PC-3 (cell line): ENCODE measurements around the gene CYTIP.

ENCODE experiments used
- EZH2phosphoT487 ChIP-seq: fragments of 300-600 bp; sonication (generic); IDR thresholded peaks from 2 replicates; pipeline ENCODE4 v1.6.1; 2018; ENCODE audit warnings: mild to moderate bottlenecking, antibody characterized with exemption, low read length, borderline replicate concordance
- TF ChIP-seq, protein P1 (sequence below): fragments of 300-600 bp; sonication (generic); conservative IDR thresholded peaks from 2 replicates; pipeline ENCODE4 v1.5.1; 2017; ENCODE audit warnings: antibody characterized with exemption, low read depth, mild to moderate bottlenecking, low read length

DNA sequence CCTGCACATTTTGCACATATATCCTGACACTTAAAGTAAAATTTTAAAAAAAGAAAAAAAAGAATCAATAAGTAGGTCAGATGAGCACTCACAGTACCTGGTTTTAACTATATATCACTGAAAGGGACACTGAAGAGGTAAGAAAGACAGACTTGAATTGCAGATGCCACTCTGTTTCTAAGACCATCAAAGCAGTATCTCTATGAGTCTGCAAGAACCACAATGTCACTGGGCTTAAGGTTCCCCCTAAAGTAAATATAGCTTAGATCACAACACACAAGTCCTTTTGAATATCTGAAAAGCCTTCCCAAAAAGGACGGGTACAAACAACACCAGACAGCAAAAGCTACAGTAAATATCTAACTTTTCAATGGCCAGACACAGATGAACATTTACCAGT is 57.6 kb downstream of the CYTIP start:
- TF ChIP-seq, protein P1, sequence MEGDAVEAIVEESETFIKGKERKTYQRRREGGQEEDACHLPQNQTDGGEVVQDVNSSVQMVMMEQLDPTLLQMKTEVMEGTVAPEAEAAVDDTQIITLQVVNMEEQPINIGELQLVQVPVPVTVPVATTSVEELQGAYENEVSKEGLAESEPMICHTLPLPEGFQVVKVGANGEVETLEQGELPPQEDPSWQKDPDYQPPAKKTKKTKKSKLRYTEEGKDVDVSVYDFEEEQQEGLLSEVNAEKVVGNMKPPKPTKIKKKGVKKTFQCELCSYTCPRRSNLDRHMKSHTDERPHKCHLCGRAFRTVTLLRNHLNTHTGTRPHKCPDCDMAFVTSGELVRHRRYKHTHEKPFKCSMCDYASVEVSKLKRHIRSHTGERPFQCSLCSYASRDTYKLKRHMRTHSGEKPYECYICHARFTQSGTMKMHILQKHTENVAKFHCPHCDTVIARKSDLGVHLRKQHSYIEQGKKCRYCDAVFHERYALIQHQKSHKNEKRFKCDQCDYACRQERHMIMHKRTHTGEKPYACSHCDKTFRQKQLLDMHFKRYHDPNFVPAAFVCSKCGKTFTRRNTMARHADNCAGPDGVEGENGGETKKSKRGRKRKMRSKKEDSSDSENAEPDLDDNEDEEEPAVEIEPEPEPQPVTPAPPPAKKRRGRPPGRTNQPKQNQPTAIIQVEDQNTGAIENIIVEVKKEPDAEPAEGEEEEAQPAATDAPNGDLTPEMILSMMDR: no peak
- no peak for TF ChIP-seq EZH2phosphoT487
